Ascending aorta (tissue), 2 donors: ENCODE data around the gene FGFR4. TPM values are rescaled to one million over a fixed set of nuclear protein-coding genes. Genes with fewer than 3 reads are reported as not detected.
A peak's percentile ranks its signal among the peaks of the same experiment; 100 is the strongest.

Source experiments
- DNase-seq, 2 donors: peaks; one replicate each; pipeline ENCODE4 v3.0.0-alpha.2; 2019; ENCODE audit warnings: low spot score in 2 of 2
- H3K27ac ChIP-seq, 2 donors: fragments of 200-600 bp; sonication (generic); one replicate each; pipeline ENCODE4 v1.5.1; 2016 to 2017; ENCODE audit warnings: mild to moderate bottlenecking in 1 of 2
- H3K27me3 ChIP-seq: fragments of 200-600 bp; sonication (generic); one replicate; pipeline ENCODE4 v1.5.1; 2017
- H3K36me3 ChIP-seq, 2 donors: fragments of 200-600 bp; sonication (generic); one replicate each; pipeline ENCODE4 v1.5.1; 2016
- H3K4me1 ChIP-seq, 2 donors: fragments of 200-600 bp; sonication (generic); one replicate each; pipeline ENCODE4 v1.5.1; 2016 to 2017; ENCODE audit warnings: mild to moderate bottlenecking in 1 of 2
- H3K4me3 ChIP-seq, 2 donors: fragments of 200-600 bp; sonication (generic); one replicate each; pipeline ENCODE4 v1.5.1; 2016 to 2017; ENCODE audit warnings: mild to moderate bottlenecking in 1 of 2
- H3K9me3 ChIP-seq, 2 donors: fragments of 200-600 bp; sonication (generic); one replicate each; pipeline ENCODE4 v1.5.1; 2016
- intact Hi-C: fragments of 100-400 bp; cut with DNase I; formaldehyde crosslinking; loops from one replicate; pipeline ENCODE4 v1.15.1; 2023
- total RNA-seq: library from RNA; depleted of rRNA; stranded (reverse); fragments of >200 nt; gene quantifications from one replicate; pipeline ENCODE4 v1.1.0, GENCODE V29; 2016
- TF ChIP-seq, protein P1 (sequence below), 3 experiments: fragments of 200-600 bp in 2 of 3; fragments of 450-650 bp in 1 of 3; sonication (generic) in 2 of 3; IDR thresholded peaks; one replicate each; pipeline ENCODE4 v1.5.1; 2016 to 2019; ENCODE audit warnings: antibody characterized with exemption in 3 of 3, mild to moderate bottlenecking in 1 of 3, moderate library complexity in 1 of 3

Gene FGFR4
- total RNA-seq, 1 donor from 2014 or later, result 0.85 TPM

DNA sequence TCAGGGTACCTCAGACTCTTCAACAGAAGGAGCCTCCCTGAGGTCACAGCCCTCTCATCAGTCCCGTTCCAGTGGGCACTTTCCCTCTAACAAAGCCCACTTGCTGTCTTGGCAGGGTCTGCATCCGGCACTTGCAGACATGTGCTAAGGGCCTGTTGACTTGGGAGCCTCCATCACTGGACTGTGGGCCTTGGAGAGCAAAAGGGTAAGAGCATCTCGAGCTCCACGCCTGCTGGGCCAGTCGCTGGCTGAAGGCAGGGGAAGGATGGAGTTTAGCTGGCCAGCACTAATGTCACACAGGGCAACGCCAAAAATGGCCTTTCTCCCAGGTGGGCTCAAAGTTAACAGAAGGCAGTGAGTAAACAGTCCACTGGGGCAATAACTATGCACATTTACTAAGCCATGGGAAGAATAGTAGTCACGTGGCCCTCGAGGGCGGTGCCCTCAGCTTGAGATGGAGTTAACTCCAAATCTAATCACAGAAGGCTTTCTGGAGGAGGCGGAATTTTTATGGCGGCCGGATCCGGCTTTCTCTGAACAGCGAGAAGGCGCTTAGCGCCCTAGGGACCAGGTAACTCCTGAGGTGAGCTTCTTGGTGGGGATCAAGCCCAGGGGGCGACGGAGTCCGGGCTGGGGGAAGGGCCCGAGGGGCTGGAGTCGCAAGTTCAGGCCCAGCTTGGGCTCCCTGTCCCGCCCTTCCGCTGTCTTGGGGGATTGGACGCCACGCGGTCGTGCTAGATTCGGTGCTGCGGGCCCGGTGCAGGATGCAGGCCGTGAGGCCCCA, 44.8 kb downstream of the FGFR4 start:
- DNase-seq, result no peak
- Histone ChIP-seq H3K4me1 (peaks cover 8 to 19% of the 10 kb centered on the region in 2 donors), H3K36me3 (peaks cover 5 to 16% of the 10 kb centered on the region in 2 donors), H3K9me3 (no peaks in the 10 kb centered on the region), H3K27ac (peak overlapping the region; percentile 87 to 95), H3K4me3 (peak overlapping the region in 1 of 2 donors; percentile 89), H3K27me3 (no peaks in the 10 kb centered on the region)
- TF ChIP-seq, protein P1, sequence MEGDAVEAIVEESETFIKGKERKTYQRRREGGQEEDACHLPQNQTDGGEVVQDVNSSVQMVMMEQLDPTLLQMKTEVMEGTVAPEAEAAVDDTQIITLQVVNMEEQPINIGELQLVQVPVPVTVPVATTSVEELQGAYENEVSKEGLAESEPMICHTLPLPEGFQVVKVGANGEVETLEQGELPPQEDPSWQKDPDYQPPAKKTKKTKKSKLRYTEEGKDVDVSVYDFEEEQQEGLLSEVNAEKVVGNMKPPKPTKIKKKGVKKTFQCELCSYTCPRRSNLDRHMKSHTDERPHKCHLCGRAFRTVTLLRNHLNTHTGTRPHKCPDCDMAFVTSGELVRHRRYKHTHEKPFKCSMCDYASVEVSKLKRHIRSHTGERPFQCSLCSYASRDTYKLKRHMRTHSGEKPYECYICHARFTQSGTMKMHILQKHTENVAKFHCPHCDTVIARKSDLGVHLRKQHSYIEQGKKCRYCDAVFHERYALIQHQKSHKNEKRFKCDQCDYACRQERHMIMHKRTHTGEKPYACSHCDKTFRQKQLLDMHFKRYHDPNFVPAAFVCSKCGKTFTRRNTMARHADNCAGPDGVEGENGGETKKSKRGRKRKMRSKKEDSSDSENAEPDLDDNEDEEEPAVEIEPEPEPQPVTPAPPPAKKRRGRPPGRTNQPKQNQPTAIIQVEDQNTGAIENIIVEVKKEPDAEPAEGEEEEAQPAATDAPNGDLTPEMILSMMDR (IDR thresholded peaks at IDR 0.05), result no peak
- intact Hi-C loops, result loop anchor here (1.0 to 5.0 kb wide), 2 partner anchors 14 to 171 kb away; partner anchors contain the start of genes PRELID1 and RAB24

GRCh38 chr5:177132136-177133095, 45.7 kb downstream of the FGFR4 start:
- Histone ChIP-seq H3K36me3 (peaks cover 9 to 17% of the 10 kb centered on the region in 2 donors), H3K4me3 (peak overlapping the region; percentile 77 to 89), H3K4me1 (peaks cover 8 to 28% of the 10 kb centered on the region in 2 donors), H3K27ac (peak overlapping the region; percentile 87 to 95), H3K9me3 (no peaks in the 10 kb centered on the region), H3K27me3 (no peaks in the 10 kb centered on the region)
- intact Hi-C loops, result loop anchor here (5.0 kb wide), 1 partner anchor 170 kb away; the partner anchor contains the start of genes PRELID1 and RAB24
- DNase-seq, result no peak
- TF ChIP-seq, protein P1 (IDR thresholded peaks at IDR 0.05), result no peak

GRCh38 chr5:177133096-177133852, 46.6 kb downstream of the FGFR4 start, which contains the start of gene NSD1:
Gene NSD1 (plus strand): TSS chr5:177133773. CDS start chr5:177135104, 1,331 bp downstream.
- TF ChIP-seq, protein P1 (IDR thresholded peaks at IDR 0.05), result no peak
- H3K36me3 ChIP-seq, result peaks cover 9 to 23% of the 10 kb centered on the region in 2 donors
- intact Hi-C loops, result loop anchor here (5.0 kb wide), 1 partner anchor 169 kb away; the partner anchor contains the start of genes PRELID1 and RAB24

GRCh38 chr5:177133853-177134696, 47.4 kb downstream of the FGFR4 start:
- intact Hi-C loops, result loop anchor here (1.0 to 5.0 kb wide), 2 partner anchors 18 to 168 kb away; partner anchors contain the start of genes PRELID1 and RAB24
- TF ChIP-seq, protein P1 (IDR thresholded peaks at IDR 0.05), result no peak
- H3K9me3 ChIP-seq, result no peaks in the 10 kb centered on the region
- no peaks in the 10 kb centered on the region for H3K27me3 ChIP-seq
- H3K4me3 ChIP-seq, result peak overlapping the region; percentile 77 to 89
- peaks cover 10 to 37% of the 10 kb centered on the region in 2 donors for H3K4me1 ChIP-seq
- no peak for DNase-seq
- peaks cover 9 to 25% of the 10 kb centered on the region in 2 donors for H3K36me3 ChIP-seq
- peak overlapping the region; percentile 87 to 95 for H3K27ac ChIP-seq

More at GRCh38 chr5:177133096-177133852, 46.6 kb downstream of the FGFR4 start, which contains the start of gene NSD1:
- H3K27ac ChIP-seq, result peak within 1 kb of the TSS; percentile 87 to 95
- peak; percentile 60 to 91 for DNase-seq
- peak within 1 kb of the TSS; percentile 77 to 89 for H3K4me3 ChIP-seq
- peaks cover 9 to 36% of the 10 kb centered on the region in 2 donors for H3K4me1 ChIP-seq
- no peaks in the 10 kb centered on the region for H3K9me3 ChIP-seq
- H3K27me3 ChIP-seq, result no peaks in the 10 kb centered on the region
